ENCODE data around the gene MEDAG. TPM values are rescaled to one million over a fixed set of nuclear protein-coding genes. Genes with fewer than 3 reads are reported as not detected.

The MEDAG gene
- total and polyA plus RNA-seq, 2 donors (not counting 3 experiments of a cell fraction or from before 2014, with no cell fraction given): 27.2 TPM

GRCh38 chr13:30928978-30929377 lies 22.9 kb downstream of the MEDAG start:
- POLR2A ChIA-PET: no interaction called here
- no peak overlapping the region for H3K4me2 ChIP-seq (ENCODE audit: insufficient read depth, low read length)
- H3K36me3 ChIP-seq (ENCODE audit: control insufficient read depth in 2 of 2, extremely low read depth in 1 of 2, insufficient read depth in 2 of 2, low read length in 2 of 2): peaks cover 2 to 7% of the 10 kb centered on the region in 2 experiments
- no peak for TF ChIP-seq GATA2 (IDR thresholded peaks at IDR 0.05; ENCODE audit: insufficient read depth, insufficient read length, low read depth, low read length)
- TF ChIP-seq POLR2AphosphoS5 (IDR thresholded peaks at IDR 0.05; ENCODE audit: insufficient read depth, low read depth, low read length): no peak
- no peak for TF ChIP-seq MYC (IDR thresholded peaks at IDR 0.05; ENCODE audit: low read depth, low read length)
- TF ChIP-seq EZH2 (IDR thresholded peaks at IDR 0.05; ENCODE audit: borderline replicate concordance, low read depth, low read length, severe bottlenecking): no peak
- no peak for TF ChIP-seq MAX (IDR thresholded peaks at IDR 0.05; ENCODE audit: insufficient read depth, insufficient read length)
- TF ChIP-seq CTCF (IDR thresholded peaks at IDR 0.05; ENCODE audit: extremely low read depth in 1 of 2, insufficient read depth in 1 of 2, low read depth in 1 of 2, low read length in 2 of 2): no peak
- no peak for TF ChIP-seq POLR2A (IDR thresholded peaks at IDR 0.05; ENCODE audit: low read depth, low read length)
- TF ChIP-seq JUN (IDR thresholded peaks at IDR 0.05; ENCODE audit: borderline replicate concordance, insufficient read depth, insufficient read length, low read depth): no peak
- no peak for TF ChIP-seq FOS (IDR thresholded peaks at IDR 0.05; ENCODE audit: borderline replicate concordance, insufficient read depth, low read length)
- no TSS peak for BruUV-seq (replicated peaks)
- H3K9ac ChIP-seq (replicated peaks; ENCODE audit: extremely low read depth, insufficient read depth, low read length): no peak overlapping the region
- H3K27me3 ChIP-seq (ENCODE audit: control insufficient read depth in 2 of 2, insufficient read depth in 2 of 2, low read length in 2 of 2): peaks cover 18 to 26% of the 10 kb centered on the region in 2 experiments
- no peak for FAIRE-seq
- H3K4me1 ChIP-seq (ENCODE audit: control insufficient read depth, extremely low read depth, insufficient read depth, low read length): no peaks in the 10 kb centered on the region
- no peaks in the 10 kb centered on the region for H3K9me1 ChIP-seq (replicated peaks; ENCODE audit: control insufficient read depth, extremely low read depth, insufficient read depth, low read length)
- intact Hi-C loops (cut with micrococcal nuclease): no loop called here
- DNase-seq (ENCODE audit: low read depth, low spot score): no peak
- no peak overlapping the region for H3K4me3 ChIP-seq (replicated peaks in 1 of 3; ENCODE audit: insufficient read depth in 1 of 3, low read depth in 1 of 3, low read length in 3 of 3)
- H3K9me3 ChIP-seq (replicated peaks; ENCODE audit: control insufficient read depth, insufficient read depth, low read length): no peaks in the 10 kb centered on the region
- H3K27ac ChIP-seq (ENCODE audit: insufficient read depth, low read depth, low read length): no peak overlapping the region
- dilution Hi-C loops (cut with MboI; ENCODE audit: extremely low pct_ligation_motif_present, low sequenced_read_pairs): no loop called here
- no peaks in the 10 kb centered on the region for H4K20me1 ChIP-seq (replicated peaks; ENCODE audit: control insufficient read depth, extremely low read depth, insufficient read depth, low read length)
- no peaks in the 10 kb centered on the region for H3K79me2 ChIP-seq (ENCODE audit: control insufficient read depth, insufficient read depth, low read length)
- no peak overlapping the region for H2AFZ ChIP-seq (ENCODE audit: low read depth, low read length)
- CTCF ChIA-PET: no interaction called here

Measured in endothelial cell of umbilical vein (primary cell).